Gastrocnemius medialis (tissue), 4 donors: ENCODE data around the gene PPP4C.

Experiments
- POLR2A ChIP-seq, 2 donors: fragments of 450-650 bp; IDR thresholded peaks; one replicate each; pipeline ENCODE4 v1.6.1; 2017; ENCODE audit warnings: antibody characterized with exemption in 2 of 2, mild to moderate bottlenecking in 2 of 2, moderate library complexity in 2 of 2
- TF ChIP-seq, protein P1 (sequence below), 5 experiments: fragments of 450-650 bp in 3 of 5; fragments of 200-600 bp in 2 of 5; sonication (generic) in 2 of 5; IDR thresholded peaks in 4 of 5; conservative IDR thresholded peaks in 1 of 5; 1 replicate in 4 of 5; 2 replicates in 1 of 5; pipeline ENCODE4 v1.5.1; 2016 to 2019; ENCODE audit warnings: antibody characterized with exemption in 5 of 5, mild to moderate bottlenecking in 3 of 5, moderate library complexity in 3 of 5

DNA sequence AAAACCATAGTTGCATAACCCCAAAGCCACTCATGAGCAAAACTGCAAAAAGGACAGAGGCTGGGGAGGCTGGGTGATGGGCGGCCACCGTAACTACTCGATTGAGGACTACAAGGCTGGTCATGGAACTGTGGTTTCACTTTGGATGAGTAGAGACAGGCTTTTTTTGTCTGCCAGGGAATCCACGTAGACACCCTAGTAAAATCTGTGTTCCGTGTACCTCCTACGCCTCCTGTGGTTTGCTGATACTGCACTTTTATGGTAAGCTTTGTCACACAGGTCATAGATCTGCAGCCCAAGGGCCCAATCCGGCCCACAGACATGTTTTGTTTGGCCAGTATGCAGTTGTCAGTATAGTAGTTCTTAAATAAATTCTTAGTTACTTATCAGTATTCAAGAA is 42.5 kb upstream of the PPP4C start:
- TF ChIP-seq, protein P1, sequence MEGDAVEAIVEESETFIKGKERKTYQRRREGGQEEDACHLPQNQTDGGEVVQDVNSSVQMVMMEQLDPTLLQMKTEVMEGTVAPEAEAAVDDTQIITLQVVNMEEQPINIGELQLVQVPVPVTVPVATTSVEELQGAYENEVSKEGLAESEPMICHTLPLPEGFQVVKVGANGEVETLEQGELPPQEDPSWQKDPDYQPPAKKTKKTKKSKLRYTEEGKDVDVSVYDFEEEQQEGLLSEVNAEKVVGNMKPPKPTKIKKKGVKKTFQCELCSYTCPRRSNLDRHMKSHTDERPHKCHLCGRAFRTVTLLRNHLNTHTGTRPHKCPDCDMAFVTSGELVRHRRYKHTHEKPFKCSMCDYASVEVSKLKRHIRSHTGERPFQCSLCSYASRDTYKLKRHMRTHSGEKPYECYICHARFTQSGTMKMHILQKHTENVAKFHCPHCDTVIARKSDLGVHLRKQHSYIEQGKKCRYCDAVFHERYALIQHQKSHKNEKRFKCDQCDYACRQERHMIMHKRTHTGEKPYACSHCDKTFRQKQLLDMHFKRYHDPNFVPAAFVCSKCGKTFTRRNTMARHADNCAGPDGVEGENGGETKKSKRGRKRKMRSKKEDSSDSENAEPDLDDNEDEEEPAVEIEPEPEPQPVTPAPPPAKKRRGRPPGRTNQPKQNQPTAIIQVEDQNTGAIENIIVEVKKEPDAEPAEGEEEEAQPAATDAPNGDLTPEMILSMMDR (IDR thresholded peaks at IDR 0.05 in 4 of 5, conservative IDR thresholded peaks at IDR 0.05 in 1 of 5) = no peak
- no peak for TF ChIP-seq POLR2A (IDR thresholded peaks at IDR 0.05)
